Neuronal stem cell (in vitro differentiated cells): ENCODE results near the gene EXO1.
"Not testable (repeated sequence)": the region's sequence is repeated elsewhere in the genome, so short reads cannot be mapped to it uniquely, and the experiment has no call there.

Source experiments
- DNase-seq: peaks from one replicate; pipeline ENCODE4 v3.0.0-alpha.2; 2013; ENCODE audit warnings: low spot score
- H2AFZ ChIP-seq: one replicate; pipeline ENCODE4 v1.6.1; 2013; ENCODE audit warnings: mild to moderate bottlenecking, low read length, inconsistent platforms
- H2AK5ac ChIP-seq: 2 replicates; pipeline ENCODE4 v1.6.1; 2013; ENCODE audit warnings: low read depth, mild to moderate bottlenecking, inconsistent platforms, low read length, moderate library complexity, mixed read lengths
- H2BK120ac ChIP-seq: 2 replicates; pipeline ENCODE4 v1.6.1; 2013; ENCODE audit warnings: low read depth, mild to moderate bottlenecking, inconsistent platforms, low read length, moderate library complexity, mixed read lengths
- H2BK12ac ChIP-seq: one replicate; pipeline ENCODE4 v1.6.1; 2013; ENCODE audit warnings: low read length, inconsistent platforms
- H2BK15ac ChIP-seq: 2 replicates; pipeline ENCODE4 v1.6.1; 2013; ENCODE audit warnings: mild to moderate bottlenecking, low read length, inconsistent platforms, mixed read lengths
- H2BK5ac ChIP-seq: one replicate; pipeline ENCODE4 v1.6.1; 2013; ENCODE audit warnings: inconsistent platforms, mild to moderate bottlenecking, low read length, moderate library complexity
- H3K14ac ChIP-seq: one replicate; pipeline ENCODE4 v1.6.1; 2013; ENCODE audit warnings: low read length, inconsistent platforms
- H3K18ac ChIP-seq: 2 replicates; pipeline ENCODE4 v1.6.1; 2013; ENCODE audit warnings: low read length, inconsistent platforms
- H3K23ac ChIP-seq: 2 replicates; pipeline ENCODE4 v1.6.1; 2013; ENCODE audit warnings: low read depth, mild to moderate bottlenecking, mixed read lengths, low read length, inconsistent platforms; ENCODE audit not compliant: poor library complexity
- H3K27ac ChIP-seq: replicated peaks from 3 replicates; pipeline ENCODE4 v1.5.1; 2013; ENCODE audit warnings: low read length, inconsistent platforms
- H3K27me3 ChIP-seq, 3 experiments: 2 replicates each; pipeline ENCODE4 v1.6.1; 2013; ENCODE audit warnings: low read length in 3 of 3, mild to moderate bottlenecking in 2 of 3, inconsistent platforms in 1 of 3, low read depth in 1 of 3, mixed read lengths in 1 of 3, moderate library complexity in 1 of 3; ENCODE audit not compliant: control insufficient read depth in 3 of 3, insufficient read depth in 3 of 3
- H3K36me3 ChIP-seq, 2 donors: replicated peaks in 1 of 2; 2 replicates each; pipeline ENCODE4 v1.6.1; 2013; ENCODE audit warnings: low read length in 2 of 2; ENCODE audit not compliant: control insufficient read depth in 2 of 2, insufficient read depth in 2 of 2
- H3K4ac ChIP-seq: 2 replicates; pipeline ENCODE4 v1.6.1; 2013; ENCODE audit warnings: inconsistent platforms, mild to moderate bottlenecking, low read length, moderate library complexity
- H3K4me1 ChIP-seq, 2 donors: 1 replicate in 1 of 2; 2 replicates in 1 of 2; pipeline ENCODE4 v1.6.1; 2013; ENCODE audit warnings: low read length in 2 of 2, low read depth in 1 of 2; ENCODE audit not compliant: control insufficient read depth in 2 of 2, insufficient read depth in 1 of 2
- H3K4me2 ChIP-seq: one replicate; pipeline ENCODE4 v1.6.1; 2013; ENCODE audit warnings: mild to moderate bottlenecking, low read length, inconsistent platforms; ENCODE audit not compliant: insufficient read depth, poor library complexity, severe bottlenecking
- H3K4me3 ChIP-seq, 2 donors: 2 replicates each; pipeline ENCODE4 v1.5.1; 2013; ENCODE audit warnings: low read length in 2 of 2, mild to moderate bottlenecking in 2 of 2, inconsistent platforms in 1 of 2, moderate library complexity in 1 of 2
- H3K79me1 ChIP-seq: one replicate; pipeline ENCODE4 v1.6.1; 2013; ENCODE audit warnings: low read depth, mild to moderate bottlenecking, inconsistent platforms, low read length, moderate library complexity
- H3K9ac ChIP-seq: one replicate; pipeline ENCODE4 v1.6.1; 2013; ENCODE audit warnings: mild to moderate bottlenecking, low read depth, low read length, inconsistent platforms; ENCODE audit not compliant: poor library complexity
- H3K9me3 ChIP-seq, 2 donors: replicated peaks in 1 of 2; 2 replicates each; pipeline versions ENCODE3 to v1.6.1; 2013; ENCODE audit warnings: low read length in 2 of 2, mild to moderate bottlenecking in 2 of 2, inconsistent platforms in 1 of 2, low read depth in 1 of 2, mixed read lengths in 1 of 2, moderate library complexity in 1 of 2; ENCODE audit not compliant: control insufficient read depth in 2 of 2, insufficient read depth in 1 of 2
- H4K8ac ChIP-seq: one replicate; pipeline ENCODE4 v1.6.1; 2013; ENCODE audit warnings: low read depth, mild to moderate bottlenecking, inconsistent platforms, low read length, moderate library complexity
- H4K91ac ChIP-seq: one replicate; pipeline ENCODE4 v1.6.1; 2013; ENCODE audit warnings: low read length, low read depth, mild to moderate bottlenecking, inconsistent platforms; ENCODE audit not compliant: poor library complexity
- WGBS, 2 donors: extraction: QIAGEN DNeasy Blood & Tissue Kit; methylation state at CpG; one replicate each; pipeline ENCODE4 v1.1.7; 2013; ENCODE audit warnings: missing lambda C conversion rate in 2 of 2, mixed read lengths in 1 of 2; ENCODE audit not compliant: insufficient read length in 2 of 2, insufficient replicate concordance in 1 of 2; ENCODE audit errors: extremely low coverage in 2 of 2; 5-methylcytosine and 5-hydroxymethylcytosine counted together

EXO1 gene

GRCh38 chr1:241804706-241805105 lies 43.3 kb upstream of the EXO1 start:
- not testable (repeated sequence) for DNase-seq, H3K14ac ChIP-seq, H2AFZ ChIP-seq, H3K4ac ChIP-seq, H3K79me1 ChIP-seq, H2BK12ac ChIP-seq, H3K4me2 ChIP-seq, H3K36me3 ChIP-seq, H4K91ac ChIP-seq, H2BK15ac ChIP-seq, H3K4me3 ChIP-seq, H3K18ac ChIP-seq, H2BK120ac ChIP-seq, H2BK5ac ChIP-seq, H3K4me1 ChIP-seq, H3K23ac ChIP-seq, H3K27me3 ChIP-seq, H4K8ac ChIP-seq, H3K9me3 ChIP-seq, H3K27ac ChIP-seq, H2AK5ac ChIP-seq, H3K9ac ChIP-seq
- no CpG with 5 or more reads among the region's 4 CpGs for WGBS, 2 donors

- DNase-seq: no peak
- WGBS, 2 donors: no CpG with 5 or more reads among the region's 2 CpGs
- no peak overlapping the region for H3K14ac ChIP-seq
Observed at GRCh38 chr1:241808265-241808664, 39.7 kb upstream of the EXO1 start.

DNA sequence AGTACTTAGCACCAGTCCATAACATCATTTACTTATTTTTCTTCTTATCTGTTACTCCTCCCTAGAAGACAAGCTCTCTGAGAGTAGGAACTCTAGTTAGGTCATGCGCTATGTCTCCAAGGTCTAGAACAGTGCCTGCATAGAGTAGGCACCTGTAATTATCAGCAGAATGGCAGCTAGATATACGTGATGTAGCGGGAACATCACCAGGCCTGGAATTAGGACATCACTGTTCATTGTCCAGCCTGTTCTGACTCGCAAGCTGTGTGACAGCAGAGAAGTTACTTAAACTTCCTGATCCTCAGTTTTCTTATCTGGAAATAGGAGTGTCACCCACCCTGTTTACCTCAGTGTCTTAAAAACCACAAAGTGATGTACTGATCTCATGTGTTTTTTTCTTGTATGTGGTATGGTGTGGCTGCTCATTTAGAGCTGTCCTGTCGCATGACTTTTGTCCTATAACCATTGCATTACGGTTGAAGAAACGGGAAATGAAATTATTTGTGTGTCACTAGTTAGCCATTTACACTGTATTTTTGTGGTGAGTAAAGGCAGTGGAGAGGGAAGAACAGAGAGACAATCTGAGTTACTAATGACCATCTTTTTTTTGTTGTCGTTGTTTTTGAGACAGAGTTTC lies 37.1 kb upstream of the EXO1 start:
- no peaks in the 10 kb centered on the region for H3K27me3 ChIP-seq
- H3K14ac ChIP-seq: no peak overlapping the region
- no peak overlapping the region for H2BK5ac ChIP-seq
- H2BK120ac ChIP-seq: no peak overlapping the region
- WGBS, 2 donors: no CpG with 5 or more reads among the region's 8 CpGs
- no peak for DNase-seq
- no peaks in the 10 kb centered on the region for H3K9me3 ChIP-seq
- H3K27ac ChIP-seq: no peak overlapping the region
- no peak overlapping the region for H4K8ac ChIP-seq
- no peak overlapping the region for H4K91ac ChIP-seq
- no peaks in the 10 kb centered on the region for H3K4me1 ChIP-seq
- no peak overlapping the region for H3K18ac ChIP-seq
- H3K4ac ChIP-seq: no peak overlapping the region
- H3K4me2 ChIP-seq: no peak overlapping the region
- no peaks in the 10 kb centered on the region for H3K36me3 ChIP-seq
- H2AK5ac ChIP-seq: no peak overlapping the region
- no peak overlapping the region for H2BK15ac ChIP-seq
- no peak overlapping the region for H3K23ac ChIP-seq
- no peak overlapping the region for H2AFZ ChIP-seq
- no peak overlapping the region for H2BK12ac ChIP-seq
- H3K79me1 ChIP-seq: no peaks in the 10 kb centered on the region
- no peak overlapping the region for H3K4me3 ChIP-seq
- H3K9ac ChIP-seq: no peak overlapping the region

More at GRCh38 chr1:241808265-241808664, 39.7 kb upstream of the EXO1 start:
- Histone ChIP-seq H2BK120ac (no peak overlapping the region), H3K4me1 (peaks cover 0 to under 1% of the 10 kb centered on the region in 2 donors), H3K4me2 (no peak overlapping the region), H2AK5ac (no peak overlapping the region), H2BK5ac (no peak overlapping the region), H4K8ac (no peak overlapping the region), H3K79me1 (no peaks in the 10 kb centered on the region), H3K9ac (no peak overlapping the region), H4K91ac (no peak overlapping the region), H3K4me3 (no peak overlapping the region), H3K4ac (no peak overlapping the region), H2BK12ac (no peak overlapping the region), H3K18ac (no peak overlapping the region), H2BK15ac (no peak overlapping the region), H3K23ac (no peak overlapping the region), H3K27me3 (no peaks in the 10 kb centered on the region), H3K36me3 (no peaks in the 10 kb centered on the region), H3K9me3 (no peaks in the 10 kb centered on the region), H3K27ac (no peak overlapping the region), H2AFZ (no peak overlapping the region)

DNA sequence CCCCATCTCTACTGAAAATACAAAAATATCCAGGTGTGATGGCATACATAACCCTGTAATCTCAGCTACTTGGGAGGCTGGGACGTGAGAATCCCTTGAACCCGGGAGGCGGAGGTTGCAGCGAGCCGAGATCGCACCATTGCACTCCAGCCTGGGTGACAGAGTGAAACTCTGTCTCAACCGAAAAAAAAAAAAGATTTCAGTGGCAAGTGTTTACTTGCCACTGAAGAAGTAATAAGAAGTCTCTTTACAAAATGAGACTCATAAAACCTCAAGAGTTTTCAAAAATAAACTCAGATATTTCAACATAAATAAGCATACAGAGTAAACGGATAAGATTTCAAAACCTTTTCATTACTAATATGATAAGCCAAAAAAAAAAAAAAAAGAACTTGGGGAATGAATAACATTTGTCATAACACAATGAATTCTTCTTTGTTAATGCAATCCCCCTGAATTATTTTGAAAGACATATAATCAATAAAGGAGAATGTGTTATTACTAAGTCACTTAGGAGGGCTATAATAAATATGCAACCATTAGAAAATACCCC lies 34.2 kb upstream of the EXO1 start:
- Histone ChIP-seq H3K4ac (no peak overlapping the region), H3K79me1 (no peaks in the 10 kb centered on the region), H3K14ac (no peak overlapping the region), H3K27ac (no peak overlapping the region), H2AFZ (no peak overlapping the region), H2AK5ac (no peak overlapping the region), H4K8ac (no peak overlapping the region), H3K4me3 (no peak overlapping the region), H3K27me3 (no peaks in the 10 kb centered on the region), H2BK12ac (no peak overlapping the region), H2BK15ac (no peak overlapping the region), H2BK5ac (no peak overlapping the region), H3K36me3 (no peaks in the 10 kb centered on the region), H3K18ac (no peak overlapping the region), H3K4me2 (no peak overlapping the region), H3K9ac (no peak overlapping the region), H2BK120ac (no peak overlapping the region), H4K91ac (no peak overlapping the region), H3K4me1 (no peaks in the 10 kb centered on the region), H3K9me3 (no peaks in the 10 kb centered on the region), H3K23ac (no peak overlapping the region)
- DNase-seq: no peak
- WGBS, 2 donors: no CpG with 5 or more reads among the region's 8 CpGs
